ENCODE data around the gene CXorf58. TPM values are rescaled to one million over a fixed set of nuclear protein-coding genes. Genes with fewer than 3 reads are reported as not detected.

CXorf58 gene
- total and polyA plus RNA-seq, 8 donors = 0.07 to 0.40 (median 0.16) TPM; not detected in 1

DNA sequence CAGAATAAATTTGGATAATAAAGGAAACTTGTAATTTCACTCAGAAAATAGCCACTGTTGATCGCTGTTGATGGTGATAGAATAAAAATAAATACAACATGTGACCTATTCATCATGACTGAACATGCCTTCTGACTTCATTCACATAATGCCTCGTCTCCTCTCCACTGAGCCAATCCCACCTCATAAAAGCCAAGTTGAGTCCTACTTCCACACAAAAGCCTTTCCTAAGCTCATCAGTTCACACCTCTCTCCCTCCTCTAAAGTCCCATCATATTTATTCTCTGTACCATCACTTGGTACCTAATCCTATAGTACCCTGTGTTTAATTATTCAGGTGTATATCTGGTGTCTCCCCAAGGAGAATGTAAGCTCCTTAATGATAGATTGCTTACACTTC is 37.8 kb upstream of the CXorf58 start:
- TF ChIP-seq, protein P1, sequence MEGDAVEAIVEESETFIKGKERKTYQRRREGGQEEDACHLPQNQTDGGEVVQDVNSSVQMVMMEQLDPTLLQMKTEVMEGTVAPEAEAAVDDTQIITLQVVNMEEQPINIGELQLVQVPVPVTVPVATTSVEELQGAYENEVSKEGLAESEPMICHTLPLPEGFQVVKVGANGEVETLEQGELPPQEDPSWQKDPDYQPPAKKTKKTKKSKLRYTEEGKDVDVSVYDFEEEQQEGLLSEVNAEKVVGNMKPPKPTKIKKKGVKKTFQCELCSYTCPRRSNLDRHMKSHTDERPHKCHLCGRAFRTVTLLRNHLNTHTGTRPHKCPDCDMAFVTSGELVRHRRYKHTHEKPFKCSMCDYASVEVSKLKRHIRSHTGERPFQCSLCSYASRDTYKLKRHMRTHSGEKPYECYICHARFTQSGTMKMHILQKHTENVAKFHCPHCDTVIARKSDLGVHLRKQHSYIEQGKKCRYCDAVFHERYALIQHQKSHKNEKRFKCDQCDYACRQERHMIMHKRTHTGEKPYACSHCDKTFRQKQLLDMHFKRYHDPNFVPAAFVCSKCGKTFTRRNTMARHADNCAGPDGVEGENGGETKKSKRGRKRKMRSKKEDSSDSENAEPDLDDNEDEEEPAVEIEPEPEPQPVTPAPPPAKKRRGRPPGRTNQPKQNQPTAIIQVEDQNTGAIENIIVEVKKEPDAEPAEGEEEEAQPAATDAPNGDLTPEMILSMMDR (IDR thresholded peaks at IDR 0.05) = no peak
- 85 to 96% methylated on average over 2 of the region's 2 CpGs for WGBS, 2 donors
- no peak for FAIRE-seq
- Histone ChIP-seq H3K27me3 (no peaks in the 10 kb centered on the region), H3K9me3 (no peaks in the 10 kb centered on the region), H3K4me3 (no peak overlapping the region), H3K27ac (no peak overlapping the region), H3K36me3 (no peaks in the 10 kb centered on the region), H3K4me1 (no peaks in the 10 kb centered on the region)
- no peak for ATAC-seq
- intact Hi-C loops (cut with DNase I) = no loop called here
- no peak for DNase-seq

DNA sequence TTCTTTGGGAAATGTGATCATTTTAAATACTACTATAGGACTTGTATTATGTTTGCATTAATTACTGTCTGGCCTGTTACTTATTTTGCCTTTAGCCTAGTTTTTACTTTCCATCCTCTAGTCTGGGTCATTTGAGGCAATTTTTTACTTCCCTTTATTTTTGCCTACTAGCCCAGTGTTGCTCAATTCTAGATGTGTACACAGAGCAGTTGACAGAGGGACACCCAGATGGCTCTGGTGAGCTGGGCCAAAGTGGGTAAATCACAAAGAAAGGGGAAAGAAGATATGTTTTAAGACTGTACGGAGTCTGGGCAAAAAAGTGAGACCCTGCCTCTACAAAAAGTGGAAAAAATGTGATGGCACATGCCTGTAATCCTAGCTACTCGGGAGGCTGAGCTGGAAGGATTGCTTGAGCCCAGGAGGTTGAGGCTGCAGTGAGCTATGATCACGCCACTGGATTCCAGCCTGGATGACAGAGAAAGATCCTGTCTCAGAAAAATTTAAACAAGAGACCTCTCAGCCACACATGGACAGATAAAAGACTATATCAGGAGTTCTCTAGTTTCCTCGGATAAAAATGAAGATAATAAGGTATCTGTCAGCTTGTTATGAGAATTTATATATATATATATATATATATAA is 35.8 kb upstream of the CXorf58 start:
- H3K4me3 ChIP-seq = no peak overlapping the region
- intact Hi-C loops (cut with DNase I) = no loop called here
- ATAC-seq = peak in 3 of 4 donors; percentile 40 to 80 (median 73)
- peaks cover 0 to 4% (median 0%) of the 10 kb centered on the region in 4 donors for H3K27me3 ChIP-seq
- TF ChIP-seq, protein P1 (IDR thresholded peaks at IDR 0.05) = no peak
- no peaks in the 10 kb centered on the region for H3K4me1 ChIP-seq
- H3K9me3 ChIP-seq = no peaks in the 10 kb centered on the region
- no peaks in the 10 kb centered on the region for H3K36me3 ChIP-seq
- 64 to 83% methylated on average over 4 of the region's 4 CpGs for WGBS, 2 donors
- no peak overlapping the region for H3K27ac ChIP-seq
- DNase-seq = no peak
- FAIRE-seq = peak; percentile 64

DNA sequence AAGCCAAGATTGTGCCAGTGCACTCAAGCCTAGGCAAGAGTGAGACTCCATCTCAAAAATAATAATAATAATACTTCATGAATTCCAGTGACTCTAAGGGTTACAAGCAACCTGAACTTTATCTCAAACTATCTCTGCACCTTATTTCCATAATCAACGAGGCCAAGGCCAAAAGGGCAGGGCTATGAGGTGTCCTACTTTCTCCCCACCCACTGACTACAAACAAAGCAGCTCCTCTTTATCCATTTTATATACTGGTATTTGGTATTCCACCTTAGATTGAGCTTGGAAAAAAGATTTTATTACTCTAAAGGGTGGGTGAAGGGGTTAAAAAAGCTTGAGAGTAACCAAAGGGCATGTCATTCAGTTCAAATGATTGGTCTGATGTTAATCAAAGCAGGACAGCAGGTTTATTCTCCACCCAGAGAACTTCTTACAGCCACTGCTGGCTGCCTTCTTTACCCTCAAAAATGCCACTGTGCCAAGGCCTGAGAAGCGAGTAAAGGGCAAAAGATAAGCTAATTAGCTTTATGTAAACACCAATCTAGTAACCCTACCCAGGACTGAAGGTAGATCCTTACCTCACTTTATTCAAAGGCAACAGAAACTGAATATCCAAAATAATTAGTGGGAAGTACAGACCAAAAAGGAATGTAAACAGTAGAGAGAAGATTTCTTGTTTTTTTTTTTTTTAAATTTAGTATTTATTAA is 28.3 kb upstream of the CXorf58 start:
- H3K27me3 ChIP-seq = peaks cover 0 to 4% (median 0%) of the 10 kb centered on the region in 4 donors
- DNase-seq (no peak), ATAC-seq (peak; percentile 56 to 92 (median 72)), FAIRE-seq (no peak)
- no peaks in the 10 kb centered on the region for H3K36me3 ChIP-seq
- peak overlapping the region in 1 of 4 donors; percentile 18 for H3K27ac ChIP-seq
- 8 to 12% methylated on average over 2 of the region's 2 CpGs for WGBS, 2 donors
- H3K4me1 ChIP-seq = peaks cover 0 to 10% (median 4%) of the 10 kb centered on the region in 3 donors
- TF ChIP-seq, protein P1 (IDR thresholded peaks at IDR 0.05) = no peak
- H3K9me3 ChIP-seq = no peaks in the 10 kb centered on the region
- H3K4me3 ChIP-seq = no peak overlapping the region
- intact Hi-C loops (cut with DNase I) = no loop called here

DNA sequence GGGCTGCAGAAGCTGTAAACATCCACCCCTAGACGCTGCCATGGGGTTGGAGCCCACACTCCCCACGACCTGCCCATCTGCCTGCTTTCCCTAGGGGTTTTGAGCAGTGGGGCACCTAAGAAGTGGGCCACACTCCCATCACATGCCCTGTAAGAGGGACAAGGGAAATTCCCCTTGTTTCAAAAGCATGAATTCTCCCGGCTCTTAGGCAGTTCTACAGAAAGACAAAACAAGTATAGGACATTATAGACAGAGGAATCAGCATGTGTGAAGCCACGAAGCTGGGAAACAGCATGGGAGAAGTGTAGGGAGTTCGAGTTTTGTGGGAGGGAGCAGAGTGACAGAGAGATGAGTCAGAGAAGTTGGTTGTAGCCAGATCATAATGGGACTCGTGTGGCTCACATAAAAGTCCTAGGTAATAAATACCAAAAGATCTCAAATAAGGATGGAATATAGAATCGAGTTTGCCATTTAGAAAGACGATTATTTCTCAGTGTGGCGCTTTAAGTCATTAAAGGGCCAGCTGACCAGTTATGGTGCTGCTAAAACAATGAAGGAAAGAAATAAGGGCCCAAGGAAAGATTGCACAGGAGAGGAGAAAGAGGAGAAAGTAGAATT is 24.0 kb upstream of the CXorf58 start:
- FAIRE-seq = no peak
- WGBS, 2 donors = 48 to 69% methylated on average over 9 of the region's 9 CpGs
- Histone ChIP-seq H3K9me3 (no peaks in the 10 kb centered on the region), H3K27ac (no peak overlapping the region), H3K4me3 (no peak overlapping the region), H3K4me1 (peaks cover 0 to 10% (median 4%) of the 10 kb centered on the region in 3 donors), H3K27me3 (no peaks in the 10 kb centered on the region), H3K36me3 (no peaks in the 10 kb centered on the region)
- peak in 2 of 4 donors; percentile 44 to 48 for ATAC-seq
- TF ChIP-seq, protein P1 (IDR thresholded peaks at IDR 0.05) = no peak
- DNase-seq = no peak
- intact Hi-C loops (cut with DNase I) = no loop called here

Measured in pancreas (tissue), 10 donors.